HepG2 (cell line): ENCODE measurements around the gene FAM111B.

Experiments used
- AGO2 ChIP-seq: fragments of 200-400 bp; formaldehyde crosslinking; optimal IDR thresholded peaks from 2 replicates; pipeline ENCODE3; 2017; ENCODE audit warnings: mild to moderate bottlenecking, low read depth, low read length, moderate library complexity
- CTCF ChIP-seq: sonication (generic); formaldehyde crosslinking; IDR thresholded peaks from 2 replicates; pipeline ENCODE4 v1.5.0; 2020; ENCODE audit warnings: mild to moderate bottlenecking, missing genetic modification reagents, moderate library complexity
- ELF3 ChIP-seq: IDR thresholded peaks from 2 replicates; pipeline ENCODE4 v1.6.1; 2016; ENCODE audit warnings: missing genetic modification reagents, missing compliant biosample characterization
- MAFF ChIP-seq: IDR thresholded peaks from 2 replicates; pipeline ENCODE4 v1.6.1; 2011; ENCODE audit warnings: low read depth, low read length, improper control_type of control experiment
- POLR2A ChIP-seq, 2 experiments: IDR thresholded peaks; 2 replicates each; pipeline ENCODE4 v1.6.1; 2011; ENCODE audit warnings: low read depth in 2 of 2, low read length in 2 of 2, mild to moderate bottlenecking in 1 of 2, moderate library complexity in 1 of 2; ENCODE audit not compliant: insufficient read depth in 1 of 2
- PREB ChIP-seq: sonication (generic); formaldehyde crosslinking; IDR thresholded peaks from 2 replicates; pipeline ENCODE4 v1.4.0; 2020; ENCODE audit warnings: missing genetic modification reagents
- TCF7 ChIP-seq: sonication (generic); IDR thresholded peaks from 2 replicates; pipeline ENCODE4 v1.6.1; 2016; ENCODE audit warnings: antibody characterized with exemption, low read depth
- ZSCAN20 ChIP-seq: sonication (generic); formaldehyde crosslinking; IDR thresholded peaks from 2 replicates; pipeline ENCODE4 v1.4.0; 2020; ENCODE audit warnings: missing genetic modification reagents, mild to moderate bottlenecking, borderline replicate concordance

DNA sequence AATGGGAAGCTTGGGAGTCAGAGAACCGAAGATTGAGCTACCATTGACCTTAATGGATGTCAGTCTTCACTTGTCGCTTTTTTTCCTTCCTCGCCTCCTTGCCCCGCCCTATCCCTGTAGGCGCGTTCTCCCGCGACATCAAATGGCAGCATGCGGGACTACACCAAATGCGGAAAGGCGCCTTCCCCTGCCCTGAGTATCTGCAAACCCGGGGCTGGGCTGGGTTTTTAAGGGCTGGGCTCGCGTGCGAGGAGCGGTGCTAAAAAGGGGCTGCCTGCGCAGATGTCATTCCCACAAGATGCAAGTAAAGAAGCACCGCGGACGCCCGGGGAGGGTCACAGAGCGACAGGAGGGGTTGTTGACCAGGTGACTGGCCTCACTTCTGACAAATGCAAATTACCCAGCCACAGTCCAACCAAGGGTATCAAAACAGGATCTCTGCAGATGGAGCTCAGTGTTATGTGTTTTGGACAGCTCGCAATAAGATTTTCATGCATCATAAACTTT lies 4.7 kb upstream of the FAM111B start:
- TF ChIP-seq TCF7 = no peak
- TF ChIP-seq CTCF (CRISPR knock-in tag) = no peak
- TF ChIP-seq AGO2 = no peak
- TF ChIP-seq ELF3 (CRISPR knock-in tag) = no peak
- TF ChIP-seq ZSCAN20 (CRISPR knock-in tag) = no peak
- no peak for TF ChIP-seq MAFF
- TF ChIP-seq PREB (CRISPR knock-in tag) = no peak
- TF ChIP-seq POLR2A (IDR thresholded peaks at IDR 0.05; ENCODE audit: insufficient read depth in 1 of 2, low read depth in 2 of 2, low read length in 2 of 2) = no peak
